ENCODE data around the gene CCDC57. TPM values are rescaled to one million over a fixed set of nuclear protein-coding genes. Genes with fewer than 3 reads are reported as not detected.
A peak's percentile ranks its signal among the peaks of the same experiment; 100 is the strongest.

CCDC57 gene
- total and polyA plus RNA-seq, 2 of the 4 experiments (the other 2 are of a cell fraction) = 7.3 to 31.3 TPM

DNA sequence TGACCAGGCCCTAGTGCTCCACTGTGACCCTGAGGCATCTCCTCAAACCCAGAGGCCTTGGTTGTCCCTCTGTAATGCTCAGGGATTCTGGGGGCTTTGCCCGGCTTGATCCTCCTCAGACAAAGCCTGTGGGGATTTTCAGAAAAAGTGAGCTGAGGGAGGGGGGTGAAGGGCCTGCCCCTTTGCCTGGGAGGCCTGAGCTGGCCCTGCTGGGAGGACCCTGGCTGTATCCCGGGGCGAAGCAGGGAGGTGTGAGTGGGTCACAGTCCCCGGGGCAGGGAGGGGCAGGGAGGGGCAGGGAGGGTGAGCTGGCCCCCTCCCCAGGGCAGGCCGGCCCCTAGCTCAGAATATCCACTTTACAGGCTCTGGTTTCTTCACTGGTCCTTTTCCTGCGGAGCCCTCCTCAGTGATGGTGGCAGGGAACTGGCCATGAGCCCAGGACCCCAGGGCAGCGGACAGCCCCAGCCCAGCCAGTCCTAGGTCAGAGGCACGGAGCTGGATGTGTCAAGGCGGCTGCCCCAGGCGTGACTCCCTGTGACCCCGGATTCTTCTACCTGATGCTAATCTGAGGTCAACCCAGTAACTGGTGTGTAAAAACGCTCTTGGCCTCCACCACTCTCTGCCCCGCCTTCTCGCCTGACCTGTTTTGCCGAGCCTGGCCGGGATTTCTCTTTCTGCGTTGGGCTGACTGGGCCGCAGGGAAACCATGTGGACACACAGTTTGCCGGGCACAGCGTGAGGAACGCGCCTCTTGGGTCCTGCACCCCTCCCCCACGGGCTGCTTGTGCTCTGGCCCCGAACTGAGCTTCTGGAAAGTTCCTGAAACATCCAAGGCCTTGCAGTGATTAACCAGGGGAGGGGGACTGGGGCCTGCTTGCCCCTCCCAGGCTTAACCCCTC is 108.8 kb downstream of the CCDC57 start (continued):
- no peak for TF ChIP-seq FOS (IDR thresholded peaks at IDR 0.05; ENCODE audit: low read depth, low read length)

DNA sequence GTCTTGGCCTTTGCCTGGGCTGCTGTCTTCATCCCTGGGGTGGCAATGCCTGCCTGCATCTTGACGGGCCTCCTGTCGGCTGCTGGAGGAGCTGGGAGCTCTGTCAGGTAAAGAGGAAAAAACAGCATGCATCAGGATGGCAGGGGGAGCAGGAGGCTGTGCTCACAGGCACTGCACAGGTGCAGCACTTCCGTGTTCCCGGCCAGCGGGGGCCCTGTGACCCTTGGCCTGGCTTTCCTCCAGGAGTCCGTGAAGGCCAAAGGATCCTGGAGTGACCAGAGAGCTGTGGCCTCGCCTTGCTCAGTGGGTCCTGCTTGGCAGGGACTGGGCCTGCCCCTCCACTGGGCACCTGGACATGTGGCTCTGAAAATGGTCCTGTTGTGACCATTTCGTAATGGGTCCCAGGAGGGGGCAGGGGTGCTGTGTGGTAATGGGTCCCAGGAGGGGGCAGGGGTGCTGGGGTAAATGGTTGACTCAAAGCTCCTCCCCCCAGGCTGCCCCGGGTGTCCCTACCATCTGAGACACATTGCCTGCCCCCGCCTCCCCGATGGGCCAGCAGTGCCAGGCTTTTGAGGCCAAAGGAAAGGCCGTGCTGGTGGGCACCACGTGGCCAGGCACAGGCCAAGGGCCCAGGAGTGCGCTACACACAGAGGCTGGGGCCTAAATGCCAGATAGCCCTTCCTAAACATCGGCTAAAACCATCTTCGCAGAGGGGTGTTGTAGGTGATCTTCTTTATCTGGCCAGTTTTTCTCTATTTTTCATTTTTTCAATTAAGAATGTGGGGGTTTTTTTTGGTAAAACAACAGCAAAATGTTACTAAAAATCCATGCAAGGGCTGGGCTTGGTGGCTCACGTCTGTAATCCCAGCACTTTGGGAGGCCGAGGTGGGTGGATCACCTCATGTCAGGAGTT is 110.6 kb downstream of the CCDC57 start:
- no TSS peak for BruUV-seq (replicated peaks)
- no peak for TF ChIP-seq CEBPB (IDR thresholded peaks at IDR 0.05; ENCODE audit: low read depth, low read length)
- no peak for TF ChIP-seq NFE2L2 (IDR thresholded peaks at IDR 0.05; ENCODE audit: low read depth, low read length)
- TF ChIP-seq SMC3 (IDR thresholded peaks at IDR 0.05; ENCODE audit: low read depth, low read length) = no peak
- no peak for TF ChIP-seq RAD21 (IDR thresholded peaks at IDR 0.05; ENCODE audit: low read length)
- TF ChIP-seq MXI1 (IDR thresholded peaks at IDR 0.05; ENCODE audit: borderline replicate concordance, low read depth, low read length) = no peak
- TF ChIP-seq, protein P1, sequence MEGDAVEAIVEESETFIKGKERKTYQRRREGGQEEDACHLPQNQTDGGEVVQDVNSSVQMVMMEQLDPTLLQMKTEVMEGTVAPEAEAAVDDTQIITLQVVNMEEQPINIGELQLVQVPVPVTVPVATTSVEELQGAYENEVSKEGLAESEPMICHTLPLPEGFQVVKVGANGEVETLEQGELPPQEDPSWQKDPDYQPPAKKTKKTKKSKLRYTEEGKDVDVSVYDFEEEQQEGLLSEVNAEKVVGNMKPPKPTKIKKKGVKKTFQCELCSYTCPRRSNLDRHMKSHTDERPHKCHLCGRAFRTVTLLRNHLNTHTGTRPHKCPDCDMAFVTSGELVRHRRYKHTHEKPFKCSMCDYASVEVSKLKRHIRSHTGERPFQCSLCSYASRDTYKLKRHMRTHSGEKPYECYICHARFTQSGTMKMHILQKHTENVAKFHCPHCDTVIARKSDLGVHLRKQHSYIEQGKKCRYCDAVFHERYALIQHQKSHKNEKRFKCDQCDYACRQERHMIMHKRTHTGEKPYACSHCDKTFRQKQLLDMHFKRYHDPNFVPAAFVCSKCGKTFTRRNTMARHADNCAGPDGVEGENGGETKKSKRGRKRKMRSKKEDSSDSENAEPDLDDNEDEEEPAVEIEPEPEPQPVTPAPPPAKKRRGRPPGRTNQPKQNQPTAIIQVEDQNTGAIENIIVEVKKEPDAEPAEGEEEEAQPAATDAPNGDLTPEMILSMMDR (conservative IDR thresholded peaks at IDR 0.05; ENCODE audit: low read depth, low read length) = no peak
- no peak for TF ChIP-seq POLR2A (IDR thresholded peaks at IDR 0.05; ENCODE audit: low read depth, low read length)
- TF ChIP-seq, protein P2, sequence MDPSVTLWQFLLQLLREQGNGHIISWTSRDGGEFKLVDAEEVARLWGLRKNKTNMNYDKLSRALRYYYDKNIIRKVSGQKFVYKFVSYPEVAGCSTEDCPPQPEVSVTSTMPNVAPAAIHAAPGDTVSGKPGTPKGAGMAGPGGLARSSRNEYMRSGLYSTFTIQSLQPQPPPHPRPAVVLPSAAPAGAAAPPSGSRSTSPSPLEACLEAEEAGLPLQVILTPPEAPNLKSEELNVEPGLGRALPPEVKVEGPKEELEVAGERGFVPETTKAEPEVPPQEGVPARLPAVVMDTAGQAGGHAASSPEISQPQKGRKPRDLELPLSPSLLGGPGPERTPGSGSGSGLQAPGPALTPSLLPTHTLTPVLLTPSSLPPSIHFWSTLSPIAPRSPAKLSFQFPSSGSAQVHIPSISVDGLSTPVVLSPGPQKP (IDR thresholded peaks at IDR 0.05; ENCODE audit: borderline replicate concordance, low read depth, low read length) = no peak
- Histone ChIP-seq H3K4me1 (ENCODE audit: control insufficient read depth, insufficient read depth, low read length) (peaks cover 21% of the 10 kb centered on the region), H2AFZ (replicated peaks; ENCODE audit: low read length, poor library complexity) (no peak overlapping the region), H2BK120ac (ENCODE audit: low read depth, low read length) (no peak overlapping the region), H2BK5ac (ENCODE audit: low read depth, low read length, poor library complexity, severe bottlenecking) (no peak overlapping the region), H4K91ac (ENCODE audit: insufficient read depth, low read depth, low read length) (no peak overlapping the region; the same call in 1 of the 2 replicates), H3K9ac (ENCODE audit: low read depth, low read length) (no peak overlapping the region), H3K18ac (ENCODE audit: low read depth, low read length) (no peak overlapping the region), H3K36me3 (ENCODE audit: control insufficient read depth, insufficient read depth, low read length) (no peaks in the 10 kb centered on the region), H3K27me3 (ENCODE audit: control insufficient read depth, insufficient read depth, low read length) (no peaks in the 10 kb centered on the region), H3K9me3 (ENCODE audit: control insufficient read depth, insufficient read depth, low read length) (no peaks in the 10 kb centered on the region), H3K23ac (ENCODE audit: low read depth, low read length) (no peak overlapping the region), H3K56ac (ENCODE audit: extremely low read depth, insufficient read depth, low read length) (no peak overlapping the region), H2BK15ac (ENCODE audit: low read depth, low read length) (no peak overlapping the region), H4K20me1 (ENCODE audit: insufficient read depth, low read length) (peaks cover 5% of the 10 kb centered on the region), H3K79me1 (ENCODE audit: low read depth in 1 of 2, low read length in 2 of 2) (peaks cover 0 to 22% of the 10 kb centered on the region in 2 experiments; a peak in 3 of 4 replicates), H2AK9ac (replicated peaks; ENCODE audit: low read depth, low read length, poor library complexity) (peak overlapping the region; percentile 28), H3K14ac (replicated peaks; ENCODE audit: low read depth, low read length) (no peak overlapping the region), H2BK20ac (ENCODE audit: low read depth, low read length) (no peak overlapping the region), H3K4me3 (ENCODE audit: insufficient read depth, low read depth, low read length) (no peak overlapping the region), H3K4me2 (ENCODE audit: low read depth, low read length) (no peak overlapping the region), H3K9me1 (ENCODE audit: insufficient read depth, low read length) (0 out of 2 replicates have a peak, but pooled peaks cover 5% of the 10 kb centered on the region), H4K8ac (ENCODE audit: low read depth in 2 of 2, low read length in 2 of 2) (no peak overlapping the region), H3K4ac (ENCODE audit: low read depth, low read length) (no peak overlapping the region), H4K5ac (ENCODE audit: low read depth, low read length) (no peak overlapping the region), H2AK5ac (ENCODE audit: low read depth, low read length) (no peak overlapping the region), H3K27ac (ENCODE audit: insufficient read depth, low read length) (no peak overlapping the region)
- CTCF ChIA-PET = no interaction called here
- no peak for ATAC-seq (ENCODE audit: low read depth)
- WGBS, 2 experiments (ENCODE audit: extremely low coverage in 2 of 2, insufficient read length in 1 of 2) = 75% methylated on average over 3 of the region's 18 CpGs; no CpG with 5 or more reads in 1 of the 2 experiments
- no peak for DNase-seq
- in situ Hi-C loops (cut with MboI; ENCODE audit: low sequenced_read_pairs) (no loop called here), intact Hi-C loops (cut with micrococcal nuclease) (no loop called here), dilution Hi-C loops (cut with HindIII; ENCODE audit: low sequenced_read_pairs, unreplicated experiment) (no loop called here)
- POLR2A ChIA-PET (ENCODE audit: unreplicated experiment) = no interaction called here

Measured in IMR-90 (cell line).